Activated naive CD4-positive, alpha-beta T cell treated with anti-CD3 and anti-CD28 coated beads, Interleukin-2, amount 10 ng/mL, durations not matched to agents 7 days and 5 days (primary cell): Measurements from ENCODE around the gene MDM1.
A peak's percentile ranks its signal among the peaks of the same experiment; 100 is the strongest.

ENCODE experiments used
- CTCF ChIA-PET: fragments of 350-600 bp; sonication (Branson Sonifier 250); formaldehyde crosslinking; loops from one replicate; lab custom pipeline; 2021; ENCODE audit warnings: antibody characterized with exemption; lab: Charles Lee
- DNase-seq: peaks from one replicate; pipeline ENCODE4 v3.0.0-alpha.2; 2020
- H3K27ac Mint-ChIP-seq: one replicate; pipeline ENCODE4 v1.8.0; 2021; ENCODE audit warnings: mild to moderate bottlenecking, moderate library complexity, mixed read lengths
- H3K27me3 Mint-ChIP-seq: one replicate; pipeline ENCODE4 v1.8.0; 2021; ENCODE audit warnings: mild to moderate bottlenecking, mixed read lengths
- H3K36me3 Mint-ChIP-seq: one replicate; pipeline ENCODE4 v1.8.0; 2021; ENCODE audit warnings: mixed read lengths
- H3K4me1 Mint-ChIP-seq: one replicate; pipeline ENCODE4 v1.8.0; 2021; ENCODE audit warnings: mixed read lengths
- H3K4me3 Mint-ChIP-seq: one replicate; pipeline ENCODE4 v1.8.0; 2021; ENCODE audit warnings: mild to moderate bottlenecking, moderate library complexity, mixed read lengths
- H3K9me3 Mint-ChIP-seq: one replicate; pipeline ENCODE4 v1.8.0; 2021; ENCODE audit warnings: mixed read lengths

Gene MDM1

DNA sequence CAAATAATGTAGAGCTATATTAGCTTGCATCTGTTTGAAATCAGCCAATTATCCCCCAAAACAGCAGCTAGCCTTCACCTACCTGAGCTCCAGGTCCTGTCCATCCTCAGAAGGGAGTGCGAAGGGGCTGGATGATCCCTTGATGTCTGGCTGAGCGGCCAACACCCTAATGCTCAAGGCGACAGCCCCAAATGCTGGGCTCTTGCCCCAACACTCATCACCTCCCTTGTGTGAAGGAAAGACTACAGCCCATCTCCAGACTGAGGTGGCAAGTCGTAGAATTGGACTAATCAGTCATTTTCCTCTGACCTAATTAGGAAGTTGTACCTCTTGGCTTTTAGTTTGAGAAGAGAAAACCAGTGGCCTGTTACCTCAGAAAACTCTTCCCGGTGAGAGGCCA is 16.3 kb upstream of the MDM1 start:
- Mint-ChIP-seq H3K27me3 (peaks cover 16% of the 10 kb centered on the region), H3K9me3 (peaks cover 2% of the 10 kb centered on the region), H3K27ac (no peak overlapping the region), H3K4me3 (no peak overlapping the region), H3K4me1 (peaks cover 22% of the 10 kb centered on the region), H3K36me3 (no peaks in the 10 kb centered on the region)
- DNase-seq, result no peak
- CTCF ChIA-PET, result interaction anchor here (1.2 to 1.6 kb wide), 2 partner anchors 8 to 126 kb away, joined by 3 to 4 read pairs; no protein-coding TSS in a partner anchor

DNA sequence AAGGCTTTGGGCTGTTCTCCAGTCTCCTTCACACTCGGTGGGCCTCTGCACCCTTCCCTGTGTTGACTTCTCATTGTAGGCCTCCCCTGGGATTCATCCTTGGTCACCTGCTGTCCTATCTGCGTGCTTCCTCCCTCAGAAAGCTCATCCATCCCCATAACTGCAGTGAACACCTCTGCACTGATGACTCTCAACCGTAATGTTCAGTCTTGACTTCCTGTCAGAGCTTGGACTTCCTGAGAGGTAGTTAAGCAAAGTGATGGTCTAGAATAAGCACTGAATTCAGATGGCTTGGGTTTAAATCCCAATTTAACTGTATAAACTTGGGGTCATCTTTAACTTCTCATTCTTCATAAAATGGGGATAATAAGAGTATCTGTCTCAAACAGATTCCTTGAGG is 13.6 kb upstream of the MDM1 start:
- Mint-ChIP-seq H3K27ac (peak overlapping the region; percentile 1), H3K27me3 (peaks cover 30% of the 10 kb centered on the region), H3K36me3 (no peaks in the 10 kb centered on the region), H3K4me1 (peaks cover 22% of the 10 kb centered on the region), H3K4me3 (no peak overlapping the region), H3K9me3 (peaks cover 2% of the 10 kb centered on the region)
- CTCF ChIA-PET, result interaction anchor here (0.6 to 1.5 kb wide), 4 partner anchors 12 to 356 kb away, joined by 3 read pairs; no protein-coding TSS in a partner anchor
- no peak for DNase-seq

DNA sequence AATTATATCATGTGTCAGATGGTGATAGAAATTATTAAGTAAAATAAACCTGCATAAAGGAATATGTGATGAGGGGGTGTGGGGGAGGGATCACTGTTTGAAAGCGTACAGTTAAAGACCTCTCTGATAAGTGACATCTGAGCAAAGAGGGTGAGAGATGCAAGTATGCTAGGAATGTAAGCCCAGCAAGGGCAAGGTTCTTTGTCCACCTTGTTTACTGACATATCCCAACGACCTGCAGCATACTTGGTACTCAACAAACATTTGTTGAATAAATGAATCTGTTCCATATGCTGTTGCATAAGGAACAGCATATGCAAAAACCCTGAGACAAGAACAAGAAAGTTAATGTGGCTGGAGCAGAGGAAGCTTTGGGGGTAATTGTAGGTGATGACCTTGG is 12.0 kb upstream of the MDM1 start:
- no peak for DNase-seq
- peaks cover 39% of the 10 kb centered on the region for H3K27me3 Mint-ChIP-seq
- no peak overlapping the region for H3K4me3 Mint-ChIP-seq
- CTCF ChIA-PET, result no interaction called here
- no peak overlapping the region for H3K27ac Mint-ChIP-seq
- H3K9me3 Mint-ChIP-seq, result peaks cover 2% of the 10 kb centered on the region
- H3K36me3 Mint-ChIP-seq, result no peaks in the 10 kb centered on the region
- H3K4me1 Mint-ChIP-seq, result peaks cover 22% of the 10 kb centered on the region

DNA sequence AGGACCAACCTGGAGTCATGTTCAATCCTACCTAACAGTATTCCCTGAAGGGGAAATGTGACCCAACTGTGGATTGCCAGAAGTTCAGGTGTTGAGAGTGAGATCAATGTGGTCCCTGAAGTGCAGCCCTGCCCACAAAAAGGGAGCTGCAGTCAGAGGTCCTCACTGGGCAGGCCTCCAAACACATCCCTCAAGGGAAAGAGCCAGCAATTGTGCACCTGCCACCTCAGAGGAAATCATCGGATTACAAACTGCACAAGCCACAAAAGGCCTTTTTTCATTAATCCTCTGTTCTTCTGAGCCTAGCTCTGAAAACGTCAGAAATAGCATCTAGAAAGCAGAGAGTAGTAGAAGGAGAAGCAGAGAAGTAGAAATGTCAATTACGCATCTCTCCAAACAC is 10.8 kb upstream of the MDM1 start:
- H3K27me3 Mint-ChIP-seq, result peaks cover 39% of the 10 kb centered on the region
- H3K36me3 Mint-ChIP-seq, result no peaks in the 10 kb centered on the region
- CTCF ChIA-PET, result interaction anchor here (0.9 kb wide), 1 partner anchor 12 kb away, joined by 3 read pairs; the partner anchor contains the start of gene MDM1
- peaks cover 22% of the 10 kb centered on the region for H3K4me1 Mint-ChIP-seq
- no peak for DNase-seq
- no peak overlapping the region for H3K4me3 Mint-ChIP-seq
- H3K9me3 Mint-ChIP-seq, result peaks cover 2% of the 10 kb centered on the region
- H3K27ac Mint-ChIP-seq, result no peak overlapping the region

DNA sequence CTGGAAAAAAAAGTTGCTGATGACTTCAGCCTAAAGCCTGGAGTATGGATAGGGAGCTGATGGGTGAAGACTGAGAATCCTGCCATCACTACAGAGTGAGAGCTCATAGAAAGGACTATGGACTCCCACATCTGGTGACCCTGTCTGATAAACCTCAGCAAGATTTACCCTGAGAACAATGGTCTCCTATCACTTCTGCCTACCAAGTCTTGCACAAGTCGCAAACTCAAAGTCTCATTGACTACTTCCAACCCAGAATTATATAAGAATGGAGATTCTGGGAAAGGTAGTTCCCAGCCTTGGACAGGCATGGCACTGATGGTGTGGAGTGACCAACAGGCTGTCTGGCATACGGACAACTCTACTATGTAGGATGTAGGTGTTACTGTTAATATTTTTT is 9.7 kb upstream of the MDM1 start:
- Mint-ChIP-seq H3K4me3 (no peak overlapping the region), H3K9me3 (peaks cover 2% of the 10 kb centered on the region), H3K36me3 (no peaks in the 10 kb centered on the region), H3K27ac (no peak overlapping the region), H3K4me1 (peaks cover 19% of the 10 kb centered on the region), H3K27me3 (peaks cover 34% of the 10 kb centered on the region)
- no peak for DNase-seq
- CTCF ChIA-PET, result no interaction called here

DNA sequence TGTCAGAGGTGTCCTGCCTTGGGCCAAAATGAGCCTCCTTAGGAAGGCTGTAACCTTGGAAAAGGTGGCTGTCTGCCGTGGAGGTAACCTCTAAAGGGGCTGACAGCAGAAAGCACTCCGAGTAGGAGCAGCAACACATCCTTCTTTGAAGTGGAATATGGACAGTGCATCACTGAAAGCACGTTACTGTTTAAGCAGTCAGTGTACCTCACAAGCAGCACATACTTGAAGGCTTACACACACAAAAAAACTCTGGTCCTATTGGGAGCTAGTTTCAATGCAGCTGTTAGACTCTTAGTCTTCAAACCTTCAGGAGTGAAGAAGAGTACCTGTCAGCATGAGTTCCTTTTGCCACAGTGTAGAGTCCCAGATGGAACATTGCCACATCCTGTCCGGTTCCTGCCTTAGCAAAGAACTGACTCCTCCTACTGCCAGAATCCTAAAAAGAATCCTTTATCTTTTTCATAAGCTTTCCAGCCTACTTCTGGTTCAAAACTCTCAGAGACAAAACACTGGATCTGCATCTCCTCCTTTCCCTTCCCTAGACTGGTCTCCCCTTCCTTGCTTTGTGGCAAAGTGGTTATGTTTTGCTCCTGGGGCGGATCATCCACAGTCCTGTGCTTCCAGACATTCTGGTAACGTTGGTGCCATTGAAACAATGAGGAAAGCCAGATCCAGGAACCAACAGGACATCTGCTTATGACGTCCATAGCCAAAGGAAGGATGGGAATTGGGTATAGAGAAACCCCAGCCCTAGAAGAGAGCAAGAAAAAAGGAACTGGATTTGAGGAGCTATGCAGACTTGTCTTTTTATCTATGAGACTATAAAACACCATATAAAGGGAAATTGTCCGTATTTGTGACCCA is 8.5 kb upstream of the MDM1 start:
- CTCF ChIA-PET, result interaction anchor here (1.1 kb wide), 1 partner anchor 18 kb away, joined by 3 read pairs; no protein-coding TSS in a partner anchor
- peaks cover under 1% of the 10 kb centered on the region for H3K9me3 Mint-ChIP-seq
- peaks cover 9% of the 10 kb centered on the region for H3K4me1 Mint-ChIP-seq
- no peaks in the 10 kb centered on the region for H3K36me3 Mint-ChIP-seq
- H3K4me3 Mint-ChIP-seq, result no peak overlapping the region
- no peak for DNase-seq
- H3K27ac Mint-ChIP-seq, result no peak overlapping the region
- peaks cover 30% of the 10 kb centered on the region for H3K27me3 Mint-ChIP-seq

DNA sequence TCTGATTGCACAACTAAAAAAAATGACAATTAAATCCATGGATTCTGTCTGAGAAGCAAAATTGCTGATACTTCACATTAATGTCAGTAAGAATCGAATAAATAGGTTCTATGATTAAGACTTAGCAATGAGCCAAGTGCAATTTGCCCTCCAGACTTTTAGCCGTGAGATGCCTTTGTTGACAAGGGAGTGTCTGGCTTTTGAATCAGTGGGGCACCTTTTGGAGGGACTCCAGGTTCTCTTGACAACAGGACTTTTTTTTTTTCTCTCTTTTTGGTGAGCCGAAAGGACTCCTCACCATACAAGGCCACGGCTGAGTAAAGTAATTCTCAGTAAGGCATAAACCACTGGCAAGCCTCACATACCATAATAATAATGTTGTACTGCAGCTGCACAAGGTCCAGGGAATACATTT is 4.7 kb upstream of the MDM1 start:
- CTCF ChIA-PET, result no interaction called here
- no peaks in the 10 kb centered on the region for H3K9me3 Mint-ChIP-seq
- no peak overlapping the region for H3K27ac Mint-ChIP-seq
- H3K36me3 Mint-ChIP-seq, result no peaks in the 10 kb centered on the region
- DNase-seq, result no peak
- H3K4me1 Mint-ChIP-seq, result peaks cover 23% of the 10 kb centered on the region
- no peak overlapping the region for H3K4me3 Mint-ChIP-seq
- peaks cover 22% of the 10 kb centered on the region for H3K27me3 Mint-ChIP-seq

DNA sequence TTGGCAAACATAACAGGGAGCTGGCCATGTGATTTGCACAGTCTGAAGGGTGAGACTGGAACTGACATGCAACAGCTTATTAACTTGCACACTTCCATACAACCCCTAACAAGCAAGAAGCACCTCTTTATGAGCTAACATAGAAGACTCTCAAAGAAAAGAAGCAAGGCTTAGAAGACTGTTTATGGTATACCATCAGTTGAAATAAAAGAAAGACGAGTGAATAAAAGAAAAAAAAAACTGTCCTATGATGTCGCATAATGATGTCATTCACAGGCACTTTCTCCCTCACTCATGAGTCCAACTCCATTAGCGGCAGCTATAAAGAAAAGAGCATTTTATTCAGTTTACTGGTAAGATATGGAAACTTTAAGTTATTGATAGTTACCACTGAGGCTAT is 3.3 kb upstream of the MDM1 start:
- no peak overlapping the region for H3K4me3 Mint-ChIP-seq
- DNase-seq, result no peak
- no peaks in the 10 kb centered on the region for H3K9me3 Mint-ChIP-seq
- CTCF ChIA-PET, result no interaction called here
- no peaks in the 10 kb centered on the region for H3K36me3 Mint-ChIP-seq
- no peak overlapping the region for H3K27ac Mint-ChIP-seq
- peaks cover 33% of the 10 kb centered on the region for H3K4me1 Mint-ChIP-seq
- H3K27me3 Mint-ChIP-seq, result peaks cover 11% of the 10 kb centered on the region

DNA sequence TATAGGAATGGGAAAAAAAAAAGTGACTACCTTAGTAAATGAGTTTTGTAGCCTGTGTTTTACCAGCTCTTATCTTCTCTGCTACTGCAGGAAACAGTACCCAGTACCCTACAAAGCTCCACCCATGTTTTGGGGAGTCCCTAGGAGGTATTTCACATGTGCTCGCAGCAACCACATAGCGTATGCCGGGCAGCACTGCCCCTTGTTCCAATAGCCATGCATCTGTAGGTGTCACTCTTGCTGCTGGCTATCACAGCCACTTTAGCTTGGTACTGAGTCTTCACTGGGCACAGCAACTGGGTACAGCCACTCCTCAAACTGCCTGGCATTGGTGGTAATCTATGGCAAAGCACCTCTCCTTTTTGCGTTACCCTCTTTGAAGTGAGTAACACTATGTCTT is 2.0 kb upstream of the MDM1 start:
- H3K36me3 Mint-ChIP-seq, result peaks cover 4% of the 10 kb centered on the region
- peaks cover 41% of the 10 kb centered on the region for H3K4me1 Mint-ChIP-seq
- peak; percentile 49 for DNase-seq
- H3K27ac Mint-ChIP-seq, result peak overlapping the region; percentile 71
- H3K9me3 Mint-ChIP-seq, result no peaks in the 10 kb centered on the region
- H3K4me3 Mint-ChIP-seq, result peak overlapping the region; percentile 82
- CTCF ChIA-PET, result interaction anchor here (0.7 to 1.8 kb wide), 9 partner anchors 9 to 473 kb away, joined by 3 to 7 read pairs (median 4); partner anchors contain the start of gene MDM2
- peaks cover 6% of the 10 kb centered on the region for H3K27me3 Mint-ChIP-seq

DNA sequence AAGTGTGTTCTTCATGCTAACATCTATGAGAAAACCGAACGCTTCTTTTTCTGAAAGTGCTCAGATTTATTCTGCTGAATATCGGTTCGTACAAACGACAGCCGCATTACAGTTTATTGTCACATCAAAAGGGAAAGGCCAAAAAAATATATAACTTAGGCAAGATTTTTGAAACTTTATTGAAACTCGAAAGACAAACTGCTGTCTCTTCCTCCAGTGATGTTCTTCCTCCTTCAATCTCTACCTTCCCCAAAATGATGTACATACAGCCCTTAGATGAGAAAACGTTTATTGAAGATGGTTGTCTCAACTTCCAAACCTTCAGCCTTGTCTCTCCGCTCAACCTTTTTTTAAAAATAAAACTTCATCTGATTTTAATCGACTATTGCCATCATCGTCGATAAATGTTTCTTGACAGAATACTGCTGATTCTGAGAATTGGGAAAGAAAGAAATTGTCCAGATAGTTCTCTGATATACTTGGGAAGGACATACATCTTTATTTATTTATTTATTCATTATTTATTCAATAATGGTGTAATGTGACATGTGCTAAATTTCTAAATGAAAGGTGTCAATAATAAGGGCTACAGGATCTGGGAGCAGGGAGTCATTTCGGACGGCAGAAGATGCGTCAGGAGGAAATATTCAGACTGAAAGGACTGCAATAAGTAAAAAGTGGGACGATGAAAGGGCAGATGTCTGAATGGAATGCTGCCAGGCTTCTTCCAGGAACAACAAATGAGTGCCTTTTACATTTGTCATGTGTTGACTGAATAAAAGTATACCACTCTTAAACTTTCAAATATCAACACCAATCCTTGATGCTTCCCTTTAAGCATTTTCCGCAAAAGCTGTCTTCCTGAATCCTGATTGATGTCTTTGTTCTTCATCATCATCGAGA is 817 bp upstream of the MDM1 start:
- CTCF ChIA-PET, result interaction anchor here (1.2 to 1.8 kb wide), 4 partner anchors 8 to 110 kb away, joined by 4 to 7 read pairs (median 4); no protein-coding TSS in a partner anchor
- H3K4me3 Mint-ChIP-seq, result peak overlapping the region; percentile 82
- peak overlapping the region; percentile 80 for H3K27ac Mint-ChIP-seq
- H3K9me3 Mint-ChIP-seq, result no peaks in the 10 kb centered on the region
- H3K27me3 Mint-ChIP-seq, result peaks cover 6% of the 10 kb centered on the region
- H3K36me3 Mint-ChIP-seq, result peaks cover 7% of the 10 kb centered on the region
- DNase-seq, result no peak
- peaks cover 46% of the 10 kb centered on the region for H3K4me1 Mint-ChIP-seq

DNA sequence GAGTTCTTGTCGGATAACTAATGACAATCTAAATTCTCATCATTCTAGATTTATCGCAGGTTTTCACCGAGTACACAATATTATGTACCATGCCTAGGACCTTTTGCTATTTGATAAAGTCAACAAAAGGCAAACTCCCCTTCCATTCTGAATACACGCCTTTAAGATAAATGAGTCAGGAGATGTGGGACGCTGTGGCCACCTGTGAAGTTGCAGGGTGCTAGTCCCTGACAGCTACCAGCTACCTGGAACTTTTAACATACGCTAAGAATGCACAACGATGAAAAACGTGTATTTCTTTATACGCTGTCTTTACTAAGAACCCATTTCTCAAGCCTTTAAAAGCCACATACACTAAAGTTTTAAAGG is 678 bp downstream of the MDM1 start:
- Mint-ChIP-seq H3K36me3 (peaks cover 12% of the 10 kb centered on the region), H3K4me1 (peaks cover 46% of the 10 kb centered on the region), H3K4me3 (peak overlapping the region; percentile 82), H3K9me3 (no peaks in the 10 kb centered on the region), H3K27me3 (peaks cover 6% of the 10 kb centered on the region), H3K27ac (peak overlapping the region; percentile 82)
- CTCF ChIA-PET, result interaction anchor here (0.8 to 1.6 kb wide), 7 partner anchors 8 to 291 kb away, joined by 3 to 5 read pairs (median 3); no protein-coding TSS in a partner anchor
- DNase-seq, result peak; percentile 31

DNA sequence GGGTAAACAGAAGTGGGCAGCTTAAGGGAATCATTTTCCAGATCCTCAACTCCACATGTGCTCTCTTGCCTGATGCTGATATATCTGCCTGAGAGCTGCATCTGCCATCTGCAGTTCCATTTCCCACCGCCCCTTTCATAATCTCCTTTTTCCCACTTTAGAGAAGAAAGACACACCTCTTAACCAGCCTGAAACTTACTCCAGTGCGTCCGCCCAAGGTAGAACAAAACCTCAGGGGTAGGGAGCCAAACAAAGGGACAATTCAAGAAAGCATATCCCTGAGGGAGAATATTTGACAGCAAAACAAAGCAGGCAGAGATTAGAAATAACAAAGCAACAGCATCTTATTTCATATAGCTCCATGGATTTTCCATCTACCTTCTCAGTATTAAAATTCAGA is 4.3 kb downstream of the MDM1 start:
- CTCF ChIA-PET, result interaction anchor here (1.6 to 2.3 kb wide), 2 partner anchors 105 to 287 kb away, joined by 6 to 8 read pairs; no protein-coding TSS in a partner anchor
- Mint-ChIP-seq H3K27ac (no peak overlapping the region), H3K9me3 (no peaks in the 10 kb centered on the region), H3K4me1 (peaks cover 30% of the 10 kb centered on the region), H3K4me3 (no peak overlapping the region), H3K27me3 (no peaks in the 10 kb centered on the region), H3K36me3 (peaks cover 24% of the 10 kb centered on the region)
- DNase-seq, result no peak

DNA sequence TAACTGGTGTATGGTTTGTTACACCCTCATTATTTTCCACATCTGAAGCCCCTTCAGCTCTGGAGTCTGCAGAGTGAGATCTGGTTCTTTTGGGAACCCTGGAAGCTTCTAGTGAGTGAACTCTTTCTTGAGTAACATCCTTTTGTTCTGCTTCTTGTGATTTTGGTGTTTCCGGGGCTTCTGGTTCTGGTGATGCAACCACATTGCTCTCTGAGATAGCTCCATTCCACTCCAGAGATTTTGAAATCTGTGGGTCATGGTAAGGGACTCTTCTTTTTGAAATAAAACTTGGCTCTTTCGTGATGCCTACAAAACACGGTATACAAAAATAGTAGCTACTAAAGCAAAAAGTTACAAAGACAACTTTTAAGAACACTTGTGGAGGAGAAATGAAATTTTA is 5.4 kb downstream of the MDM1 start:
- Mint-ChIP-seq H3K27me3 (no peaks in the 10 kb centered on the region), H3K4me1 (peaks cover 23% of the 10 kb centered on the region), H3K36me3 (peaks cover 25% of the 10 kb centered on the region), H3K4me3 (no peak overlapping the region), H3K9me3 (no peaks in the 10 kb centered on the region), H3K27ac (no peak overlapping the region)
- CTCF ChIA-PET, result interaction anchor here (0.9 to 1.9 kb wide), 4 partner anchors 9 to 104 kb away, joined by 3 to 7 read pairs (median 4); no protein-coding TSS in a partner anchor
- no peak for DNase-seq

DNA sequence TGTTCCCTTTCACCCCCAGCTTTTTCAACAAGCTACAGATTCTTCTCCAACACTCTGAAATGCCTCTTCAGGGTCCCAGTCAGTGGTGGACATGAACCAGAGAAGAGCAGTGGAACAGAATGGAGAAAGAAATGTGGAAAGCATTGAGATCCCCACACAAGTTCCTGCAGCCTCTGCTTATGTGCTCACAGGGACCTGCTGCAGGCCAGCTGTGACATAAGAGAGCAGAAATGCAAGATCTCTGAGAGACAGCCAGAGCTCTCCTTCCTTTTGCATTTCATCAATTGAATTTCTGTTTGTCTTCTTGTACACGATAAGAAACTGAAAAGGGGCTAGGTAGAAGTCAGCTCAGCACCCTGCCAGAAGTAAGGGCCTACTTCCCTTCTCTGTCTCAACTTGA is 6.2 kb downstream of the MDM1 start:
- DNase-seq, result no peak
- Mint-ChIP-seq H3K36me3 (peaks cover 25% of the 10 kb centered on the region), H3K4me3 (no peak overlapping the region), H3K4me1 (peaks cover 16% of the 10 kb centered on the region), H3K27ac (no peak overlapping the region), H3K27me3 (no peaks in the 10 kb centered on the region), H3K9me3 (no peaks in the 10 kb centered on the region)
- CTCF ChIA-PET, result interaction anchor here (1.8 to 1.9 kb wide), 2 partner anchors 8 kb away, joined by 7 read pairs; no protein-coding TSS in a partner anchor
